Skeletal muscle satellite cell (primary cell): ENCODE measurements around the gene SLC35F6.
A peak's percentile ranks its signal among the peaks of the same experiment; 100 is the strongest.
"Not testable (repeated sequence)": the region's sequence is repeated elsewhere in the genome, so short reads cannot be mapped to it uniquely, and the experiment has no call there.

ENCODE experiments used
- H3K27me3 ChIP-seq: 2 replicates; pipeline ENCODE4 v1.7.0; 2013; ENCODE audit warnings: low read length; ENCODE audit not compliant: control insufficient read depth, insufficient read depth
- H3K36me3 ChIP-seq: 2 replicates; pipeline ENCODE4 v1.7.0; 2013; ENCODE audit warnings: mild to moderate bottlenecking, control low read depth, low read length; ENCODE audit not compliant: insufficient read depth
- H3K4me1 ChIP-seq: 2 replicates; pipeline ENCODE4 v1.7.0; 2013; ENCODE audit warnings: low read length; ENCODE audit not compliant: control insufficient read depth, insufficient read depth
- H3K4me2 ChIP-seq: 2 replicates; pipeline ENCODE4 v1.7.0; 2013; ENCODE audit warnings: mild to moderate bottlenecking, low read length
- H3K4me3 ChIP-seq: 2 replicates; pipeline ENCODE4 v1.7.0; 2013; ENCODE audit warnings: low read length
- H3K9ac ChIP-seq: 2 replicates; pipeline ENCODE4 v1.7.0; 2013; ENCODE audit warnings: mild to moderate bottlenecking, low read depth, low read length, moderate library complexity
- H3K9me3 ChIP-seq: replicated peaks from 2 replicates; pipeline ENCODE4 v1.7.0; 2013; ENCODE audit warnings: mild to moderate bottlenecking, control low read depth, low read length

SLC35F6 gene

DNA sequence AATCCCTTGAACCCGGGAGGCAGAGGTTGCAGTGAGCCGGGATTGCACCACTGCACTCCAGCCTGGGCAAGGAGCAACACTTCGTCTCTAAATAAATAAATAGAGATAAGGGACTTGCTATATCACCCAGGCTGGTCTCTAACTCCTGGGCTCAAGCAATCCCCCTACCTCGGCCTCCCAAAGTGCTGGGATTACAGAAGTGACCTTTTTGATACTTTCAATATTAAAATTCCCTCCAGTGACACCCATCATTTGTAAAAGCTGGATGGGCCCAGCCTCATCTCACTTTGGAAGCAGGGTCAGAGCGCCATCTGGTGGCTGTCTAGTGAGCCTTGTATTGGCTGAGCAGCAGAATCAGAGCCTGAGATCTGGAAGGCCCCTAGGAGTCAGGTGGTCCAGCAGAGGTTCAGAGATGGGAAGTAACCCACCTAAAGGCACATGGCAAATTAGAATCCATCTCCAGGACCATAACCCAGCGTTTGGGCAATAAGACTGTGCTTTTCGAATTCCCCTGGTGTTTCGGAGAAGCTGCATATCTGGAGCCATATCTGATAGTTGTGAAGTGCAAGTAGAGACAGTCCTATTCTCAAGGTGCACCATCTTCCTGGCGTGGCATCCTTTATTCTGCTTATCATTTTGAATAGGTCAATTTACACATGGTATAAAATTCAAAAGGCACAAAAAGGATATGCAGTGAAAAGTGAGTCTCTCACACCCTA is 18.3 kb upstream of the SLC35F6 start:
- peaks cover 44% of the 10 kb centered on the region for H3K27me3 ChIP-seq
- no peaks in the 10 kb centered on the region for H3K4me1 ChIP-seq
- H3K4me2 ChIP-seq: no peak overlapping the region
- H3K9me3 ChIP-seq: no peaks in the 10 kb centered on the region
- no peaks in the 10 kb centered on the region for H3K36me3 ChIP-seq
- no peak overlapping the region for H3K9ac ChIP-seq
- H3K4me3 ChIP-seq: no peak overlapping the region

DNA sequence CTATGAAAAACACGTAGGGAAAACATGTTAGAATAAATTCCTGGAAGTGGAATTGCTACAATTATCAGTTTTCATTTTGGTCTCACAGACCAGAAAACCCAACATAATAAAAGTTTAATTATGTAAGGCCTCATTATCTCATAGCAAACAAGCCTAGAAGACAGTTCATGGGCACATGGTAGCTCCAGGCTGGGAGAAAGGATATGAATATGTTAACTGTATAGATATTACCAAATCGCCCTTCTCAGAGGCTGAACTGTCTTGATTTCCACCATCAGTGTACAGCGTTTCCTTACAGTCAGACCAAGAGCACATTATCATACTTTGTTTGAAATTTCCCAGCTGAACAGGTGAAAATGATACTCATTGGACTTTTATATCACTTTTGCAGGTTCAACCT is 17.1 kb upstream of the SLC35F6 start:
- no peaks in the 10 kb centered on the region for H3K9me3 ChIP-seq
- no peak overlapping the region for H3K9ac ChIP-seq
- no peak overlapping the region for H3K4me2 ChIP-seq
- no peaks in the 10 kb centered on the region for H3K4me1 ChIP-seq
- H3K4me3 ChIP-seq: no peak overlapping the region
- H3K36me3 ChIP-seq: no peaks in the 10 kb centered on the region
- peaks cover 37% of the 10 kb centered on the region for H3K27me3 ChIP-seq

DNA sequence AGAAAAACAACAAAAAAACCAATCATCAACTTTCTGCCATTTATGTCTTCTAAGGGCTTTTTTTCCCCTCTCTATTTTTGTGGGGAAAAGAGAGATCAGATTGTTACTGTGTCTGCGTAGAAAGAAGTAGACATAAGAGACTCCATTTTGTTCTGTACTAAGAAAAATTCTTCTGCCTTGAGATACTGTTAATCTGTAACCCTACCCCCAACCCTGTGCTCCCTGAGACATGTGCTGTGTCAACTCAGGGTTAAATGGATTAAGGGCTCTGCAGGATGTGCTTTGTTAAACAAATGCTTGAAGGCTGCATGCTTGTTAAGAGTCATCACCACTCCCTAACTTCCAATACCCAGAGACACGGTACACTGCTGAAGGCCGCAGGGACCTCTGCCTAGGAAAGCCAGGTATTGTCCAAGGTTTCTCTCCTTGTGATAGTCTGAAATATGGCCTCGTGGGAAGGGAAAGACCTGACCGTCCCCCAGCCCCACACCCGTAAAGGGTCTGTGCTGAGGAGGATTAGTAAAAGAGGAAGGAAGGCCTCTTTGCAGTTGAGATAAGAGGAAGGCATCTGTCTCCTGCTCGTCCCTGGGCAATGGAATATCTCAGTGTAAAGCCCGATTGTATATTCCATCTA is 14.2 kb upstream of the SLC35F6 start:
- H3K4me1 ChIP-seq, H3K36me3 ChIP-seq, H3K4me2 ChIP-seq, H3K4me3 ChIP-seq, H3K9ac ChIP-seq, H3K9me3 ChIP-seq: not testable (repeated sequence)
- H3K27me3 ChIP-seq: peaks cover 16% of the 10 kb centered on the region

DNA sequence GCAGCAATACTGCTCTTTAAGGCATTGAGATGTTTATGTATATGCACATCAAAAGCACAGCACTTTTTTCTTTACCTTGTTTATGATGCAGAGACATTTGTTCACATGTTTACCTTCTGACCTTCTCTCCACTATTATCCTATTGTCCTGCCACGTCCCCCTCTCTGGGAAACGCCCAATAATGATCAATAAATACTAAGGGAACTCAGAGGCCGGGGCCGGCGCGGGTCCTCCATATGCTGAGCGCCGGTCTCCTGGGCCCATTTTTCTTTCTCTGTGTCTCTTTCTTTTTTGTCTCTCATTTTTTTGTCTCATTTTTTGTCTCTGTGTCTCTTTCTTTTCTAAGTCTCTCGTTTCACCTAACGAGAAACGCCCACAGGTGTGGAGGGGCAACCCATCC is 13.6 kb upstream of the SLC35F6 start:
- H3K4me3 ChIP-seq, H3K9ac ChIP-seq, H3K9me3 ChIP-seq, H3K4me1 ChIP-seq, H3K36me3 ChIP-seq, H3K4me2 ChIP-seq: not testable (repeated sequence)
- peaks cover 16% of the 10 kb centered on the region for H3K27me3 ChIP-seq

DNA sequence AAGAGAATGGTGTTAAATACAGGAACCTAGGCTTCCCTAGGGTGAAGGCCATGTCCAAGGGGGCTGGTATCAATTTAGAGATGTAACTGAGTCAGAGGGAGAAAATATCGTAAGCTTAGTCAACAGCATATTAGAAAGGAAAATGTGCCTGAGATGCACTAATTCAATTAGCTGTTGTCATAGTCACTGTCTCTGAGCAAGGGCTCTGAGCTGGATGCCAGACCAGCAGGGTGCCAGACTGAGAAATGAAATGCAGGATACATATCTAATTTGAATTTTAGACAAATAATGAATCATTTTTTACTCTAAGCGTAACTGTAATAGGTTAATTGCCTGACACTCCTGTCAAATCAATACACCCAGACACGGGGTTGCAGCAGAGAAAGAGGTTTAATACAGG is 11.4 kb upstream of the SLC35F6 start:
- peaks cover 4% of the 10 kb centered on the region for H3K4me1 ChIP-seq
- no peaks in the 10 kb centered on the region for H3K36me3 ChIP-seq
- H3K4me2 ChIP-seq: no peak overlapping the region
- H3K4me3 ChIP-seq: no peak overlapping the region
- no peaks in the 10 kb centered on the region for H3K9me3 ChIP-seq
- no peak overlapping the region for H3K9ac ChIP-seq
- peaks cover 12% of the 10 kb centered on the region for H3K27me3 ChIP-seq

DNA sequence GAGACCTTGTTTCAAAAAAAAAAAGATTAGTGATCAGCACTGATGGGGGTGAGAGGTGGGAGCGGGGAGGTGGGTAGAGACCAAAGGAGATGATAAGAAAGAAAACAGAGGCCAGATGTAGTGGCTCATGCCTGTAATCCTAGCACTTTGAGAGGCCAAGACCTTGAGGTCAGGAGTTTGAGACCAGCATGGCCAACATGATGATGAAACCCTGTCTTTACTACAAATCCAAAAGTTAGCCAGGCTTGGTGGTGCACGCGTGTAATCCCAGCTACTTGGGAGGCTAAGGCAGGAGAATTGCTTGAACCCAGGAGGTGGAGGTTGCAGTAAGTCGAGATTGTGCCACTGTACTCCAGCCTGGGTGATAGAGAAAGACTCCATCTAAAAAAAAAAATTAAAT is 9.5 kb upstream of the SLC35F6 start:
- Histone ChIP-seq H3K9me3 (no peaks in the 10 kb centered on the region), H3K9ac (no peak overlapping the region), H3K27me3 (peaks cover 12% of the 10 kb centered on the region), H3K4me3 (no peak overlapping the region), H3K4me2 (no peak overlapping the region), H3K36me3 (no peaks in the 10 kb centered on the region), H3K4me1 (peaks cover 18% of the 10 kb centered on the region)

DNA sequence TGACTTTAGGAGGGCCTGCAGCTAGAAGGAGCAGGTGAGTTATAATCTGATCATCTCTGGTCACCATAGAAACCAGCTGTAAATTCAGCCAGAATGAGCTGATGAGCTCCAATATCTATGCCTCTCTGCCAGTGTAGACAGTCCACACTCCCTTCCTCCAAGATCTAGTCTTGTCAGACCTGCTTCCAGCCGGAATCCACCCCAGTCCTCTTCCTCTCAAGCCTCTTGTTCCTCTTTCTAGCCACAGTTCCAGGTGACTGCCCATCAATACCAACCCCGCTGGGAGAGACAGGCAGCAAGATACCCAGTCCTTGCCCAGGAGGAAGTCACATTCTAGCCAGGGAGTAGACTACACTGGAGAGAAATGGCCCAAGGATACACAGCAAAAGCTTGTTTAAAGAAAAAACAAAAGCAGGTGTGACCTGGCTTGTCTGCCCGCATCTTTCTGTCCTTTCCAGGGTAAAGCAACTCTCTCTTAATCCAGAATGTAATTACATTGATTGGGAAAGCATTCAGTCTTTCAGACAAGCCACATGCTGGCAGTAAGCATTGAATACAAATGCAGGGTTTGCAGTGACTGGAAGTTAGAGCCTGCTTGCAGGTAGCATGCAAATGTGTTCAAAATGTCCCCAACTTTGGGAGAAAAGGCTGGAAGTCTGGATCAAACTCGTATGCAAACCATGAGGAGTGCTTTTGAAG is 9.0 kb upstream of the SLC35F6 start:
- H3K4me2 ChIP-seq: no peak overlapping the region
- H3K9me3 ChIP-seq: no peaks in the 10 kb centered on the region
- H3K4me3 ChIP-seq: no peak overlapping the region
- no peak overlapping the region for H3K9ac ChIP-seq
- H3K4me1 ChIP-seq: peaks cover 18% of the 10 kb centered on the region
- H3K27me3 ChIP-seq: peaks cover 12% of the 10 kb centered on the region
- H3K36me3 ChIP-seq: no peaks in the 10 kb centered on the region

DNA sequence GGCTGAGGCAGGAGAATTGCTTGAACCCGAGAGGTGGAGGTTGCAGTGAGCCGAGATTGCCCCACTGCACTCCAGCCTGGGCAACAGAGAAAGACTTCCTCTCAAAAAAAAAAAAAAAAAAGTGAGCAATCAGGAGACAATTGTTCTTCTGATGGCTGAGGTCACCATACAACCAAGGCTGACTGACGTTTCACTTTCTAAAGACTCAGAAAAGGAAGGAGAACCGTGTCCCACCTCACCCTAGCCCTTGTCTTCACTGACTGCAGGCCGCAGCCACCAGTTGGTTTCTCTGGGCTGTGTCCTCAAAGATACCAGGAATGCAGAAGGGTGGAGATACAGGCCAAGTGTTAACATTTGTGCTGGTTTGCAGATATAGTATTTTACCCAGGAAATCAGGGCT is 7.7 kb upstream of the SLC35F6 start:
- no peak overlapping the region for H3K9ac ChIP-seq

DNA sequence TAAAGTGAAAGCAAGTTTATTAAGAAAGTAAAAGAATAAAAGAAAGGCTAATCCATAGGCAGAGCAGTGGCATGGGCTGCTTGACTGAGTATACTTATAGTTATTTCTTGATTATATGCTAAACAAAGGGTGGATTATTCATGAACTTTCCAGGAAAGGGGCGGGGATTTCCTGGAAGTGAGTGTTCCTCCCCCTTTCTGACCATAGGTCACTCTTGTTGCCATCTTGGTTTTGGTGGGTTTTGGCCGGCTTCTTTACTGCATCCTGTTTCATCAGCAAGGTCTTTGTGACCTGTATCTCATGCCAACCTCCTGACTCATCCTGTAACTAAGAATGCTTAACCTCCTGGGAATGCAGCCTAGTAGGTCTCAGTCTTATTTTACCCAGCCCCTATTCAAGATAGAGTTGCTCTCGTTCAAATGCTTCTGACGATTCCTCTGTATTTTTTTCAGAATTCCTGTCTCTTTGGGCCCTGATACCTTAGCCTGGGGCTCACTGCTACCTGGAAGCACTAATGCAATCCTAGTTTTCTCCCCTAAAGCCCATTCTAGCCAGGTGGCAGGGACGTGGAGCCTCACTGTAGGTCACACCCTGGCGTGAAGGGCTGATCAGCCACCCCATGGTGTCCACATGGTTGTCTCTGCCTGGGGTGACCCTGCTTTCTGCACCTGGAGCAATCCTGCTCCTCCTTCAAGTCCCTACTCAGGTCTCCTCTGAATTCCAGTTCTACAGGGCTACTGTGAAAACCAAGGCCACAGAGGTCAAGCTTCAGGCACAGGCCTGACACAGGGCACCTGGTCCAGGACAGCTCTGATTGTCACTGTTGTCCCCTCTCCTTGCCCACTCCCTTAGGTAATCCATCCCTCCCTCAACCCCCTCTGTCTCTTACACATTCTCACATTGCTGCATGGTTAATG is 6.0 kb upstream of the SLC35F6 start:
- Histone ChIP-seq H3K4me2 (peak overlapping the region; percentile 74), H3K27me3 (peaks cover 8% of the 10 kb centered on the region), H3K9me3 (no peaks in the 10 kb centered on the region), H3K4me1 (peaks cover 18% of the 10 kb centered on the region), H3K4me3 (peak overlapping the region; percentile 44), H3K9ac (peak overlapping the region; percentile 36), H3K36me3 (no peaks in the 10 kb centered on the region)

More for the DNA sequence above, 7.7 kb upstream of the SLC35F6 start:
- Histone ChIP-seq H3K4me2 (no peak overlapping the region), H3K4me1 (peaks cover 18% of the 10 kb centered on the region), H3K4me3 (no peak overlapping the region), H3K36me3 (no peaks in the 10 kb centered on the region), H3K27me3 (peaks cover 10% of the 10 kb centered on the region), H3K9me3 (no peaks in the 10 kb centered on the region)

DNA sequence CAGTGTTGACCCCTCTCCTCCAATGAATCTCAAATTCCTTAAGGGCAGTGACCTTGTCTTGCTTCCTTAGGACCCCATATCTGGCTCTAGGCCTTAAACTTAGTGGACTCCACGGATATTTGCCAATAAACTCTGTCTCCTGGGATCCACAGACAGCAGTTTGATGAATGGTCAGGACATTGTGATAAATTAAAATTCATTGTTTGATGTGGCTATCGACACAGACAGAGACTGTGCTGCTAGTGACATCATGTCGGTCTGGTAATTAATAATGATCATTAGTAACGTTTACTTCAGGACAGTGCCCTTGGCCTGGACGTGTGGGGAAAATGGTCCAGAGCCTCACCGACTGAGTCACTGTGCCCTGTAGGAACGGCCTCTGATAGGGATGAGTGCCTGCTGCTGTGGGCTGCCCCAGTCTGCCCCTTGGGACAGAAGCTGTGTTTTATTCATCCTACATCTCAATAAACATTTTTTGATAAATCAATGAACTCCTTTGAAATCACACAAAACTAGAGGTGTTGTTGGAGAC is 5.2 kb upstream of the SLC35F6 start:
- H3K27me3 ChIP-seq: peaks cover 8% of the 10 kb centered on the region
- H3K4me1 ChIP-seq: peaks cover 22% of the 10 kb centered on the region
- no peak overlapping the region for H3K4me3 ChIP-seq
- no peaks in the 10 kb centered on the region for H3K36me3 ChIP-seq
- no peak overlapping the region for H3K9ac ChIP-seq
- peak overlapping the region; percentile 74 for H3K4me2 ChIP-seq
- H3K9me3 ChIP-seq: no peaks in the 10 kb centered on the region

DNA sequence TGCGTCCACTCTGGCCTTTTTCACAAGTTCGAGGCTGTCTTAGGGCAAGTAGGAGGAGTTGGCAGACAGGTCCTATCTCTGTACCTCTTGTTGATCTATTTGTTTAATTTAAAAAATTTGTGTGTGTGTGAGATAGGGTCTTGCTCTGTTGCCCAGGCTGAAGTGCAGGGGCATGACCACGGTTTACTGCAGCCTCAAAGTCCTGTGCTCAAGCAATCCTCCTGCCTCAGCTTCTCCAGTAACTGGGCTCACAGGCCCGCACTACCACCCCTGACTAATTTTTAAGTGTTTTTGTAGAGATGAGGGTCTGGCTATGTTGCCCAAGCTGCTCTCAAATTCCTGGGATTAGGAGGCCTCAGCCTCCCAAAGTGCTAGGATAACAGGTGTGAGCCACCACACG is 4.2 kb upstream of the SLC35F6 start:
- no peaks in the 10 kb centered on the region for H3K36me3 ChIP-seq
- H3K4me2 ChIP-seq: no peak overlapping the region
- peaks cover 23% of the 10 kb centered on the region for H3K4me1 ChIP-seq
- no peak overlapping the region for H3K4me3 ChIP-seq
- no peaks in the 10 kb centered on the region for H3K9me3 ChIP-seq
- H3K27me3 ChIP-seq: peaks cover 7% of the 10 kb centered on the region
- no peak overlapping the region for H3K9ac ChIP-seq
